Gastrocnemius medialis (tissue), 4 donors: ENCODE data around the gene RAB14. TPM values are rescaled to one million over a fixed set of nuclear protein-coding genes. Genes with fewer than 3 reads are reported as not detected.

Experiments
- ATAC-seq, 2 donors: fragments of 150-250 bp; one replicate each; pipeline ENCODE4 v1.9.1; 2016
- DNase-seq, 2 donors: peaks; one replicate each; pipeline ENCODE4 v3.0.0-alpha.2; 2019
- H3K27ac ChIP-seq, 4 donors: fragments of 200-600 bp; sonication (generic); 1 replicate in 1 of 4; 2 replicates in 3 of 4; pipeline ENCODE4 v1.5.1; 2016 to 2018; ENCODE audit warnings: mild to moderate bottlenecking in 2 of 4, moderate library complexity in 1 of 4
- H3K27me3 ChIP-seq, 3 donors: fragments of 200-600 bp; sonication (generic) in 2 of 3; 1 replicate in 1 of 3; 2 replicates in 2 of 3; pipeline versions ENCODE4 v1.5.1 to v1.6.0; 2016 to 2019; ENCODE audit warnings: mild to moderate bottlenecking in 1 of 3, moderate library complexity in 1 of 3
- H3K36me3 ChIP-seq, 2 donors: fragments of 200-600 bp; sonication (generic) in 1 of 2; one replicate each; pipeline ENCODE4 v1.5.1; 2017 to 2018
- H3K4me1 ChIP-seq, 2 donors: fragments of 200-600 bp; sonication (generic) in 1 of 2; one replicate each; pipeline ENCODE4 v1.5.1; 2016 to 2017; ENCODE audit warnings: mild to moderate bottlenecking in 2 of 2
- H3K4me3 ChIP-seq, 4 donors: fragments of 200-600 bp; sonication (generic) in 3 of 4; 1 replicate in 1 of 4; 2 replicates in 3 of 4; pipeline ENCODE4 v1.5.1; 2016 to 2019; ENCODE audit warnings: mild to moderate bottlenecking in 2 of 4
- H3K9me3 ChIP-seq, 3 donors: fragments of 200-600 bp; sonication (generic) in 2 of 3; 1 replicate in 1 of 3; 2 replicates in 2 of 3; pipeline ENCODE4 v1.5.1; 2016 to 2019
- CTCF ChIP-seq, 5 experiments: fragments of 450-650 bp in 3 of 5; fragments of 200-600 bp in 2 of 5; sonication (generic) in 2 of 5; IDR thresholded peaks in 4 of 5; conservative IDR thresholded peaks in 1 of 5; 1 replicate in 4 of 5; 2 replicates in 1 of 5; pipeline ENCODE4 v1.5.1; 2016 to 2019; ENCODE audit warnings: antibody characterized with exemption in 5 of 5, mild to moderate bottlenecking in 3 of 5, moderate library complexity in 3 of 5
- POLR2A ChIP-seq, 2 donors: fragments of 450-650 bp; IDR thresholded peaks; one replicate each; pipeline ENCODE4 v1.6.1; 2017; ENCODE audit warnings: antibody characterized with exemption in 2 of 2, mild to moderate bottlenecking in 2 of 2, moderate library complexity in 2 of 2
- in situ Hi-C, 4 donors: fragments of 200-750 bp; cut with MboI; loops; one replicate each; pipeline versions ENCODE4 v1.15.0 to v1.8.0; 2017; ENCODE audit warnings: low sequenced_read_pairs in 4 of 4
- intact Hi-C: fragments of 100-400 bp; cut with DNase I; formaldehyde crosslinking; loops from one replicate; pipeline ENCODE4 v1.15.1; 2023; ENCODE audit warnings: low total_unique reads
- total RNA-seq, 4 donors: library from RNA; depleted of rRNA; stranded (reverse); fragments of >200 nt; gene quantifications; one replicate each; pipeline versions ENCODE4 v1.1.0 to v1.2.3, GENCODE V29; 2016

The RAB14 gene
- total RNA-seq, 4 donors from 2014 or later = 18.7 to 26.8 (median 19.5) TPM

GRCh38 chr9:121168052-121168451 is 33.6 kb downstream of the RAB14 start:
- TF ChIP-seq CTCF (IDR thresholded peaks at IDR 0.05 in 4 of 5, conservative IDR thresholded peaks at IDR 0.05 in 1 of 5) (no peak), POLR2A (IDR thresholded peaks at IDR 0.05) (no peak)
- Histone ChIP-seq H3K4me3 (no peak overlapping the region), H3K36me3 (peaks cover 0 to 58% of the 10 kb centered on the region in 2 donors), H3K27ac (no peak overlapping the region), H3K27me3 (no peaks in the 10 kb centered on the region), H3K9me3 (no peaks in the 10 kb centered on the region), H3K4me1 (no peaks in the 10 kb centered on the region)
- intact Hi-C loops = no loop called here
- DNase-seq = no peak
- no peak for ATAC-seq
- in situ Hi-C loops = no loop called here

- intact Hi-C loops (no loop called here), in situ Hi-C loops (no loop called here)
- Histone ChIP-seq H3K4me1 (no peaks in the 10 kb centered on the region), H3K36me3 (peaks cover 0 to 8% of the 10 kb centered on the region in 2 donors), H3K9me3 (no peaks in the 10 kb centered on the region), H3K27ac (no peak overlapping the region), H3K27me3 (no peaks in the 10 kb centered on the region), H3K4me3 (no peak overlapping the region)
- no peak for TF ChIP-seq CTCF (IDR thresholded peaks at IDR 0.05 in 4 of 5, conservative IDR thresholded peaks at IDR 0.05 in 1 of 5)
- TF ChIP-seq POLR2A (IDR thresholded peaks at IDR 0.05) = no peak
- DNase-seq (no peak), ATAC-seq (no peak)
Observed at GRCh38 chr9:121160025-121160424, 41.6 kb downstream of the RAB14 start.

GRCh38 chr9:121157939-121158338 is 43.7 kb downstream of the RAB14 start:
- Histone ChIP-seq H3K27ac (no peak overlapping the region), H3K4me3 (no peak overlapping the region), H3K4me1 (no peaks in the 10 kb centered on the region), H3K9me3 (no peaks in the 10 kb centered on the region), H3K27me3 (no peaks in the 10 kb centered on the region), H3K36me3 (peaks cover 0 to 8% of the 10 kb centered on the region in 2 donors)
- ATAC-seq (no peak), DNase-seq (no peak)
- no peak for TF ChIP-seq CTCF (IDR thresholded peaks at IDR 0.05 in 4 of 5, conservative IDR thresholded peaks at IDR 0.05 in 1 of 5)
- TF ChIP-seq POLR2A (IDR thresholded peaks at IDR 0.05) = no peak
- intact Hi-C loops (no loop called here), in situ Hi-C loops (no loop called here)

GRCh38 chr9:121156263-121156731 is 45.4 kb downstream of the RAB14 start:
- in situ Hi-C loops = no loop called here
- Histone ChIP-seq H3K4me1 (no peaks in the 10 kb centered on the region), H3K27me3 (no peaks in the 10 kb centered on the region), H3K4me3 (no peak overlapping the region), H3K9me3 (no peaks in the 10 kb centered on the region), H3K27ac (no peak overlapping the region), H3K36me3 (peaks cover 0 to 4% of the 10 kb centered on the region in 2 donors)
- DNase-seq (no peak), ATAC-seq (no peak)
- intact Hi-C loops = no loop called here
- TF ChIP-seq CTCF (IDR thresholded peaks at IDR 0.05 in 4 of 5, conservative IDR thresholded peaks at IDR 0.05 in 1 of 5) = no peak
- TF ChIP-seq POLR2A (IDR thresholded peaks at IDR 0.05) = no peak

DNA sequence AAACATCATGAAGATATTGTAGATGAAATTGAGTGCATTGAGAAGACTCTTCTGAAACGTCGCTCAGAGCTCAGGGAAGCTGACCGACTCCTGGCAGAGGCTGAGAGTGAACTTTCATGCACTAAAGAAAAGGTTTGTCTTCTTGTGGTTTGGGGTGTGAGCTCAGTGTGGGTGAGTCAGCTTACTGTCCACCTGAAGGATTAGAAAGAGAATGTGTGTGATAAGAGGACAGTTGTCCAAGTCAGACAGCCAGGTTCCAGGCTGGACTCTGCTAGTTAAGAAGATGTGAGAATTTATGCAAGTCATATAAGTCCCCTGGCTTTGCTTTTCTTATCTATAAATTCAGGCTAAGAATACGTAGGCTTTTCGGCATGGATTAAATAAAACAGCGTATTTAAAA is 46.9 kb downstream of the RAB14 start:
- no peak for TF ChIP-seq POLR2A (IDR thresholded peaks at IDR 0.05)
- no peak for TF ChIP-seq CTCF (IDR thresholded peaks at IDR 0.05 in 4 of 5, conservative IDR thresholded peaks at IDR 0.05 in 1 of 5)
- no peaks in the 10 kb centered on the region for H3K27me3 ChIP-seq
- H3K9me3 ChIP-seq = no peaks in the 10 kb centered on the region
- no peak for DNase-seq
- intact Hi-C loops (no loop called here), in situ Hi-C loops (no loop called here)
- no peak for ATAC-seq
- H3K4me3 ChIP-seq = no peak overlapping the region
- peaks cover 3 to 4% of the 10 kb centered on the region in 2 donors for H3K36me3 ChIP-seq
- no peak overlapping the region for H3K27ac ChIP-seq
- H3K4me1 ChIP-seq = no peaks in the 10 kb centered on the region
